H1 (cell line): ENCODE results near the gene C2. TPM values are rescaled to one million over a fixed set of nuclear protein-coding genes. Genes with fewer than 3 reads are reported as not detected.

Experiments used
- CBX8 ChIP-seq: fragments of 300-800, 300-1000 bp; sonication (generic); IDR thresholded peaks from 2 replicates; pipeline ENCODE4 v1.7.1; 2016; ENCODE audit warnings: low read depth, low read length, borderline replicate concordance
- CHD2 ChIP-seq: IDR thresholded peaks from 2 replicates; pipeline ENCODE4 v1.6.1; 2012; ENCODE audit warnings: low read length, improper control_type of control experiment
- CHD7 ChIP-seq: fragments of 300-600 bp; sonication (generic); IDR thresholded peaks from 2 replicates; pipeline ENCODE4 v1.7.1; 2012; ENCODE audit warnings: low read length, moderate library complexity, mild to moderate bottlenecking, inconsistent platforms; ENCODE audit not compliant: insufficient replicate concordance
- GTF2F1 ChIP-seq: IDR thresholded peaks from 2 replicates; pipeline ENCODE4 v1.6.1; 2012; ENCODE audit warnings: low read depth, low read length, improper control_type of control experiment, borderline replicate concordance
- POLR2AphosphoS5 ChIP-seq: IDR thresholded peaks from 2 replicates; pipeline ENCODE4 v1.6.1; 2011; ENCODE audit warnings: low read depth, low read length
- RXRA ChIP-seq: IDR thresholded peaks from 2 replicates; pipeline ENCODE4 v1.6.1; 2011; ENCODE audit warnings: low read depth, mild to moderate bottlenecking, low read length, moderate library complexity; ENCODE audit not compliant: insufficient read depth
- SP4 ChIP-seq: IDR thresholded peaks from 2 replicates; pipeline ENCODE4 v1.6.1; 2012; ENCODE audit warnings: low read length, inconsistent platforms
- TEAD4 ChIP-seq: IDR thresholded peaks from 2 replicates; pipeline ENCODE4 v1.6.1; 2012; ENCODE audit warnings: low read depth, low read length, inconsistent platforms, mixed read lengths
- polyA plus RNA-seq, 7 experiments: library from polyadenylated mRNA; depleted of rRNA in 3 of 7; stranded (reverse) in 5 of 7; unstranded in 2 of 7; fragments of >200 nt in 5 of 7; fragments of 200-250 nt in 2 of 7; gene quantifications; 1 replicate in 5 of 7; 2 replicates in 1 of 7; 4 replicates in 1 of 7; pipeline versions ENCODE4 v1.2.1 to v1.2.3, GENCODE V29; 2011 to 2013; ENCODE audit warnings: missing spikeins in 2 of 7, mixed read lengths in 2 of 7
- total RNA-seq: library from RNA; stranded (reverse); fragmentation: NEBNext Ultra II Directional; extraction: Animal tissue kit (Norgen Biotek cat#: 25700); gene quantifications from 2 replicates; pipeline ENCODE4 v1.2.1, GENCODE V29; 2021

C2 gene
- total and polyA plus RNA-seq, 2 of the 8 experiments (the other 6 are each of a cell fraction or from before 2014, with no cell fraction given): 0.26 to 0.38 TPM

GRCh38 chr6:31884528-31885035 is 42.9 kb upstream of the C2 start (continued):
- TF ChIP-seq CHD7: no peak
- no peak for TF ChIP-seq TEAD4
- no peak for TF ChIP-seq GTF2F1
- no peak for TF ChIP-seq CBX8
- no peak for TF ChIP-seq SP4
- TF ChIP-seq CHD2: no peak
- TF ChIP-seq RXRA: no peak
- no peak for TF ChIP-seq POLR2AphosphoS5
